ENCODE data around the gene NTSR1.

- TF ChIP-seq, protein P1, sequence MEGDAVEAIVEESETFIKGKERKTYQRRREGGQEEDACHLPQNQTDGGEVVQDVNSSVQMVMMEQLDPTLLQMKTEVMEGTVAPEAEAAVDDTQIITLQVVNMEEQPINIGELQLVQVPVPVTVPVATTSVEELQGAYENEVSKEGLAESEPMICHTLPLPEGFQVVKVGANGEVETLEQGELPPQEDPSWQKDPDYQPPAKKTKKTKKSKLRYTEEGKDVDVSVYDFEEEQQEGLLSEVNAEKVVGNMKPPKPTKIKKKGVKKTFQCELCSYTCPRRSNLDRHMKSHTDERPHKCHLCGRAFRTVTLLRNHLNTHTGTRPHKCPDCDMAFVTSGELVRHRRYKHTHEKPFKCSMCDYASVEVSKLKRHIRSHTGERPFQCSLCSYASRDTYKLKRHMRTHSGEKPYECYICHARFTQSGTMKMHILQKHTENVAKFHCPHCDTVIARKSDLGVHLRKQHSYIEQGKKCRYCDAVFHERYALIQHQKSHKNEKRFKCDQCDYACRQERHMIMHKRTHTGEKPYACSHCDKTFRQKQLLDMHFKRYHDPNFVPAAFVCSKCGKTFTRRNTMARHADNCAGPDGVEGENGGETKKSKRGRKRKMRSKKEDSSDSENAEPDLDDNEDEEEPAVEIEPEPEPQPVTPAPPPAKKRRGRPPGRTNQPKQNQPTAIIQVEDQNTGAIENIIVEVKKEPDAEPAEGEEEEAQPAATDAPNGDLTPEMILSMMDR (IDR thresholded peaks at IDR 0.05): no peak
- no peak for TF ChIP-seq EZH2 (IDR thresholded peaks at IDR 0.05)
- no peak for TF ChIP-seq EZH2phosphoT487 (IDR thresholded peaks at IDR 0.05)
Measured at GRCh38 chr20:62769346-62770071, 60.9 kb downstream of the NTSR1 start.

All from neural progenitor cell (in vitro differentiated cells).